CD4-positive, alpha-beta T cell (primary cell): ENCODE measurements around the gene RIMOC1. TPM values are rescaled to one million over a fixed set of nuclear protein-coding genes. Genes with fewer than 3 reads are reported as not detected.
A peak's percentile ranks its signal among the peaks of the same experiment; 100 is the strongest.

Source experiments
- ATAC-seq: fragments of 200-7000 bp; cut with Tn5 transposase; one replicate; pipeline ENCODE4 v1.10.0; 2022; ENCODE audit warnings: mild to moderate bottlenecking; ENCODE audit not compliant: poor library complexity
- CTCF ChIA-PET: fragments of 350-600 bp; sonication (Branson Sonifier 250); formaldehyde crosslinking; loops from one replicate; lab custom pipeline; 2021; ENCODE audit warnings: antibody characterized with exemption, inconsistent platforms; lab: Charles Lee
- POLR2A ChIA-PET: fragments of 350-600 bp; sonication (Branson Sonifier 250); formaldehyde crosslinking; loops from one replicate; lab custom pipeline; 2021; ENCODE audit warnings: antibody characterized with exemption, inconsistent platforms; lab: Charles Lee
- DNase-seq, 14 experiments: peaks; one replicate each; pipeline ENCODE4 v3.0.0-alpha.2; 2013 to 2020; ENCODE audit warnings: mixed read lengths in 2 of 14
- H3K27ac ChIP-seq, 2 donors: one replicate each; pipeline versions ENCODE4 v1.5.1 to v1.7.0; 2013; ENCODE audit warnings: low read length in 2 of 2, low read depth in 1 of 2, mild to moderate bottlenecking in 1 of 2
- H3K27me3 ChIP-seq, 2 experiments: 1 replicate in 1 of 2; 2 replicates in 1 of 2; pipeline versions ENCODE4 v1.6.1 to v1.7.0; 2013; ENCODE audit warnings: low read length in 2 of 2, control low read depth in 1 of 2, mild to moderate bottlenecking in 1 of 2, moderate library complexity in 1 of 2; ENCODE audit not compliant: insufficient read depth in 2 of 2, control insufficient read depth in 1 of 2
- H3K36me3 ChIP-seq: one replicate; pipeline ENCODE4 v1.6.1; 2013; ENCODE audit warnings: low read length, control low read depth; ENCODE audit not compliant: insufficient read depth
- H3K4me1 ChIP-seq: one replicate; pipeline ENCODE4 v1.6.1; 2013; ENCODE audit warnings: low read length, control low read depth; ENCODE audit not compliant: insufficient read depth
- H3K4me3 ChIP-seq: one replicate; pipeline ENCODE4 v1.5.1; 2013; ENCODE audit warnings: mild to moderate bottlenecking, low read length, moderate library complexity
- H3K9me3 ChIP-seq, 2 experiments: 1 replicate in 1 of 2; 2 replicates in 1 of 2; pipeline versions ENCODE4 v1.6.1 to v1.7.0; 2013; ENCODE audit warnings: low read length in 2 of 2, mild to moderate bottlenecking in 2 of 2, control low read depth in 1 of 2, moderate library complexity in 1 of 2; ENCODE audit not compliant: control insufficient read depth in 1 of 2, insufficient read depth in 1 of 2
- H3K27ac Mint-ChIP-seq: one replicate; pipeline ENCODE4 v1.8.0; 2020; ENCODE audit warnings: mixed read lengths
- H3K27me3 Mint-ChIP-seq: one replicate; pipeline ENCODE4 v1.8.0; 2021; ENCODE audit warnings: mixed read lengths
- H3K36me3 Mint-ChIP-seq: one replicate; pipeline ENCODE4 v1.8.0; 2021; ENCODE audit warnings: low read depth, mixed read lengths
- H3K4me1 Mint-ChIP-seq: one replicate; pipeline ENCODE4 v1.8.0; 2021; ENCODE audit warnings: low read depth, mixed read lengths
- H3K4me3 Mint-ChIP-seq: one replicate; pipeline ENCODE4 v1.8.0; 2020; ENCODE audit warnings: mild to moderate bottlenecking, mixed read lengths
- H3K9me3 Mint-ChIP-seq: one replicate; pipeline ENCODE4 v1.8.0; 2020; ENCODE audit warnings: mixed read lengths
- CTCF ChIP-seq: fragments of 200-600 bp; IDR thresholded peaks from one replicate; pipeline ENCODE4 v1.8.0; 2022; ENCODE audit warnings: antibody characterized with exemption, mild to moderate bottlenecking
- intact Hi-C, 2 experiments: fragments of 100-400 bp; cut with DNase I in 1 of 2; cut with micrococcal nuclease in 1 of 2; formaldehyde crosslinking; loops; one replicate each; pipeline versions ENCODE4 v1.15.1 to v1.9.0; 2023 to 2025; cut with DNase I, micrococcal nuclease
- total RNA-seq, 174 experiments: library from RNA in 2 of 174; stranded (reverse) in 2 of 174; gene quantifications; one replicate each; pipeline ENCODE4 v1.2.3 and lab custom pipeline; 2021 to 2026

The RIMOC1 gene
- total RNA-seq, 2 experiments from 2014 or later = 9.3 to 10.3 TPM

- Mint-ChIP-seq H3K4me1 (peaks cover 71% of the 10 kb centered on the region), H3K36me3 (peaks cover 13% of the 10 kb centered on the region), H3K9me3 (no peaks in the 10 kb centered on the region), H3K27me3 (no peaks in the 10 kb centered on the region), H3K27ac (peak overlapping the region; percentile 95), H3K4me3 (peak overlapping the region; percentile 92)
- no peaks in the 10 kb centered on the region for H3K27me3 ChIP-seq
- peak in 4 of 14 experiments; percentile 3 to 28 (median 8) for DNase-seq
- H3K36me3 ChIP-seq = no peaks in the 10 kb centered on the region
- peaks cover 30% of the 10 kb centered on the region for H3K4me1 ChIP-seq
- intact Hi-C loops = loop anchor here in 1 of 2 experiments (1.0 to 5.0 kb wide), 2 partner anchors 56 to 1038 kb away; partner anchors contain the start of gene FBXO4
- no peak for TF ChIP-seq CTCF
- peak overlapping the region; percentile 88 for H3K27ac ChIP-seq
- H3K4me3 ChIP-seq = peak overlapping the region; percentile 81
- ChIA-PET CTCF (interaction anchor here (2.6 kb wide), 1 partner anchor 56 kb away, joined by 9 read pairs; the partner anchor contains the start of gene FBXO4), POLR2A (interaction anchor here (0.6 to 3.9 kb wide), 5 partner anchors 35 to 1734 kb away, joined by 3 to 74 read pairs (median 4); partner anchors contain the start of genes FBXO4, NNT, RIMOC1 and TMEM267)
- no peaks in the 10 kb centered on the region for H3K9me3 ChIP-seq
- ATAC-seq = no peak
Observed at GRCh38 chr5:41869151-41869723, 34.9 kb upstream of the RIMOC1 start.

- Mint-ChIP-seq H3K4me1 (peaks cover 69% of the 10 kb centered on the region), H3K9me3 (no peaks in the 10 kb centered on the region), H3K27ac (peak within 1 kb of the TSS; percentile 95), H3K27me3 (no peaks in the 10 kb centered on the region), H3K4me3 (peak within 1 kb of the TSS; percentile 92), H3K36me3 (peaks cover 13% of the 10 kb centered on the region)
- H3K36me3 ChIP-seq = no peaks in the 10 kb centered on the region
- CTCF ChIA-PET = interaction anchor here (1.5 to 2.6 kb wide), 2 partner anchors 34 to 55 kb away, joined by 6 to 9 read pairs; partner anchors contain the start of genes FBXO4 and RIMOC1
- no peaks in the 10 kb centered on the region for H3K9me3 ChIP-seq
- no peak for TF ChIP-seq CTCF
- H3K4me1 ChIP-seq = peaks cover 30% of the 10 kb centered on the region
- intact Hi-C loops = loop anchor here (1.0 to 5.0 kb wide), 4 partner anchors 33 to 1037 kb away; partner anchors contain the start of genes FBXO4 (in 2 of the 2) and RIMOC1 (in 1 of the 2)
- H3K27me3 ChIP-seq = no peaks in the 10 kb centered on the region
- DNase-seq = peak; percentile 91 to 98 (median 93)
- H3K4me3 ChIP-seq = peak within 1 kb of the TSS; percentile 81
- POLR2A ChIA-PET = interaction anchor here (0.6 to 3.9 kb wide), 17 partner anchors 8 to 1614 kb away, joined by 3 to 74 read pairs (median 3); partner anchors contain the start of genes FBXO4, RIMOC1 and TMEM267
- ATAC-seq = peak; percentile 92
- peak within 1 kb of the TSS; percentile 88 for H3K27ac ChIP-seq
Observed at GRCh38 chr5:41869724-41870626, 34.2 kb upstream of the RIMOC1 start, which contains the start of gene OXCT1. Gene OXCT1 (minus strand): TSS chr5:41870425. CDS start chr5:41870358, 67 bp downstream.

DNA sequence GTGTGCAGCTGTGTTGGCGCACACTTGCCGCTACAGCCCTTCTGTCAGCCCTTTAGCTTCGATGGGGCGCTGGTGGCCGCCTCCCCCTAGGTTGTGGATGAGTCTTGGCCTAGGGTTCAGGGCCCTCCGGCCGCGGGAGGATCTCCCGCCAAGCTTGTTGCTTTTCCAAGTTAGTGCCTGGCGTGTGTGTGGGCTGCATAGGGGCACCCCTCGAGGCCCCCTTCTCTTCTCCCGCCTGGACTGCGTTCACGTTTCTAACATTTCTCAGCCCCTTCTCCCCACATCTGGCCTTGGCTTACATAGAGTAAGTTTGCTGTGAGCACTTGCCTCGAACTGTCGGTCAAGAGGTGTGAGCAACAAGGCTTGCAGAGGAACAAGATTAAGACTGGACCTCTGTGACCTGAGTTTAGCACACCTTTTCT lies 33.5 kb upstream of the RIMOC1 start:
- Histone ChIP-seq H3K27ac (peak overlapping the region; percentile 88), H3K36me3 (no peaks in the 10 kb centered on the region), H3K9me3 (no peaks in the 10 kb centered on the region), H3K4me1 (peaks cover 30% of the 10 kb centered on the region), H3K4me3 (peak overlapping the region; percentile 81), H3K27me3 (no peaks in the 10 kb centered on the region)
- ATAC-seq = no peak
- no peak for DNase-seq
- Mint-ChIP-seq H3K9me3 (no peaks in the 10 kb centered on the region), H3K4me1 (peaks cover 66% of the 10 kb centered on the region), H3K36me3 (peaks cover 13% of the 10 kb centered on the region), H3K27me3 (no peaks in the 10 kb centered on the region), H3K27ac (peak overlapping the region; percentile 95), H3K4me3 (peak overlapping the region; percentile 92)
- intact Hi-C loops = loop anchor here (1.0 kb wide), 3 partner anchors 33 to 55 kb away; partner anchors contain the start of genes FBXO4 (in 1 of the 2) and RIMOC1 (in 1 of the 2)
- ChIA-PET CTCF (interaction anchor here (1.5 to 2.6 kb wide), 2 partner anchors 34 to 55 kb away, joined by 6 to 9 read pairs; partner anchors contain the start of genes FBXO4 and RIMOC1), POLR2A (interaction anchor here (0.6 to 3.9 kb wide), 16 partner anchors 9 to 1613 kb away, joined by 3 to 74 read pairs (median 3); partner anchors contain the start of genes FBXO4, RIMOC1 and TMEM267)
- TF ChIP-seq CTCF = no peak
